H9 (cell line): ENCODE measurements around the gene CD47. TPM values are rescaled to one million over a fixed set of nuclear protein-coding genes. Genes with fewer than 3 reads are reported as not detected.

Experiments
- DNase-seq: peaks from one replicate; pipeline ENCODE4 v3.0.0-alpha.2; 2017
- H2AFZ ChIP-seq: one replicate; pipeline ENCODE4 v1.6.1; 2013; ENCODE audit warnings: mild to moderate bottlenecking, low read length, control low read depth, moderate library complexity
- H2AK5ac ChIP-seq: 2 replicates; pipeline ENCODE4 v1.6.1; 2013; ENCODE audit warnings: low read length, control low read depth, mixed read lengths; ENCODE audit not compliant: insufficient read length
- H2BK120ac ChIP-seq: one replicate; pipeline ENCODE4 v1.6.1; 2013; ENCODE audit warnings: low read depth, mild to moderate bottlenecking, low read length, control low read depth, inconsistent platforms; ENCODE audit not compliant: poor library complexity, severe bottlenecking
- H2BK12ac ChIP-seq: 2 replicates; pipeline ENCODE4 v1.6.1; 2013; ENCODE audit warnings: low read length, control low read depth, mixed read lengths, low read depth; ENCODE audit not compliant: insufficient read length
- H2BK15ac ChIP-seq: 2 replicates; pipeline ENCODE4 v1.6.1; 2013; ENCODE audit warnings: low read depth, low read length, control low read depth
- H2BK20ac ChIP-seq: one replicate; pipeline ENCODE4 v1.6.1; 2013; ENCODE audit warnings: low read depth, mild to moderate bottlenecking, low read length, control low read depth, inconsistent platforms; ENCODE audit not compliant: poor library complexity, severe bottlenecking
- H2BK5ac ChIP-seq: 2 replicates; pipeline ENCODE4 v1.6.1; 2013; ENCODE audit warnings: low read length, control low read depth, mixed read lengths; ENCODE audit not compliant: insufficient read length
- H3K14ac ChIP-seq: 2 replicates; pipeline ENCODE4 v1.6.1; 2013; ENCODE audit warnings: low read length, control low read depth; ENCODE audit not compliant: insufficient read depth
- H3K18ac ChIP-seq: 2 replicates; pipeline ENCODE4 v1.6.1; 2013; ENCODE audit warnings: low read depth, mild to moderate bottlenecking, mixed read lengths, low read length, control low read depth; ENCODE audit not compliant: insufficient read length
- H3K23ac ChIP-seq: 2 replicates; pipeline ENCODE4 v1.6.1; 2013; ENCODE audit warnings: low read length, control low read depth, mixed read lengths, low read depth; ENCODE audit not compliant: insufficient read length
- H3K23me2 ChIP-seq: 2 replicates; pipeline ENCODE4 v1.6.1; 2013; ENCODE audit warnings: low read depth, mild to moderate bottlenecking, mixed read lengths, low read length, control low read depth; ENCODE audit not compliant: insufficient read length, poor library complexity, severe bottlenecking
- H3K27ac ChIP-seq: 2 replicates; pipeline ENCODE4 v1.5.1; 2013; ENCODE audit warnings: low read length, control low read depth, mixed read lengths, low read depth; ENCODE audit not compliant: insufficient read length
- H3K27me3 ChIP-seq: 2 replicates; pipeline ENCODE4 v1.6.1; 2013; ENCODE audit warnings: low read length, control low read depth, inconsistent platforms; ENCODE audit not compliant: insufficient read depth
- H3K4ac ChIP-seq: 2 replicates; pipeline ENCODE4 v1.6.1; 2013; ENCODE audit warnings: low read depth, mild to moderate bottlenecking, control low read depth, inconsistent platforms, low read length, moderate library complexity
- H3K4me1 ChIP-seq: 2 replicates; pipeline ENCODE4 v1.6.1; 2013; ENCODE audit warnings: low read length, control low read depth, inconsistent platforms; ENCODE audit not compliant: insufficient read depth
- H3K4me2 ChIP-seq: 2 replicates; pipeline ENCODE4 v1.6.1; 2013; ENCODE audit warnings: low read length, control low read depth, mixed read lengths; ENCODE audit not compliant: insufficient read length, insufficient read depth
- H3K56ac ChIP-seq: 2 replicates; pipeline ENCODE4 v1.6.1; 2013; ENCODE audit warnings: low read depth, mild to moderate bottlenecking, mixed read lengths, low read length, control low read depth; ENCODE audit not compliant: insufficient read length
- H3K79me1 ChIP-seq: 2 replicates; pipeline ENCODE4 v1.6.1; 2013; ENCODE audit warnings: low read depth, mild to moderate bottlenecking, moderate library complexity, low read length, control low read depth, inconsistent platforms; ENCODE audit not compliant: insufficient read depth, poor library complexity, severe bottlenecking
- H3K79me2 ChIP-seq: 2 replicates; pipeline ENCODE4 v1.6.1; 2013; ENCODE audit warnings: low read length, control low read depth, inconsistent platforms; ENCODE audit not compliant: insufficient read depth
- H3K9ac ChIP-seq: 2 replicates; pipeline ENCODE4 v1.6.1; 2013; ENCODE audit warnings: low read length, control low read depth, mixed read lengths; ENCODE audit not compliant: insufficient read length; ENCODE audit errors: extremely low read depth
- H3K9me3 ChIP-seq: one replicate; pipeline ENCODE4 v1.6.1; 2013; ENCODE audit warnings: low read depth, low read length, inconsistent platforms; ENCODE audit not compliant: control insufficient read depth
- H3T11ph ChIP-seq: one replicate; pipeline ENCODE4 v1.6.1; 2013; ENCODE audit warnings: mild to moderate bottlenecking, low read length, control low read depth, inconsistent platforms
- H4K20me1 ChIP-seq: one replicate; pipeline ENCODE4 v1.6.1; 2013; ENCODE audit not compliant: control insufficient read depth, insufficient read length, insufficient read depth
- H4K5ac ChIP-seq: 2 replicates; pipeline ENCODE4 v1.6.1; 2013; ENCODE audit warnings: low read depth, mild to moderate bottlenecking, mixed read lengths, low read length, control low read depth; ENCODE audit not compliant: insufficient read length
- H4K8ac ChIP-seq: replicated peaks from 2 replicates; pipeline ENCODE4 v1.6.1; 2013; ENCODE audit warnings: low read length, control low read depth, mixed read lengths, low read depth; ENCODE audit not compliant: insufficient read length
- H4K91ac ChIP-seq: 2 replicates; pipeline ENCODE4 v1.6.1; 2013; ENCODE audit warnings: low read depth, mild to moderate bottlenecking, moderate library complexity, mixed read lengths, low read length, control low read depth; ENCODE audit not compliant: insufficient read length
- H3K27ac Mint-ChIP-seq, 3 experiments: 2 replicates in 2 of 3; 3 replicates in 1 of 3; pipeline ENCODE4 v1.8.0; 2020 to 2021; ENCODE audit warnings: mixed read lengths in 3 of 3, mild to moderate bottlenecking in 1 of 3, moderate library complexity in 1 of 3
- H3K27me3 Mint-ChIP-seq: 2 replicates; pipeline ENCODE4 v1.8.0; 2021; ENCODE audit warnings: low read depth, mild to moderate bottlenecking, moderate library complexity, mixed read lengths
- H3K36me3 Mint-ChIP-seq, 3 experiments: 2 replicates in 2 of 3; 3 replicates in 1 of 3; pipeline ENCODE4 v1.8.0; 2020 to 2021; ENCODE audit warnings: low read depth in 3 of 3, mixed read lengths in 3 of 3; ENCODE audit not compliant: insufficient read depth in 1 of 3
- H3K4me1 Mint-ChIP-seq, 2 experiments: 2 replicates each; pipeline ENCODE4 v1.8.0; 2020; ENCODE audit warnings: mixed read lengths in 2 of 2
- H3K4me3 Mint-ChIP-seq, 2 experiments: 2 replicates in 1 of 2; 3 replicates in 1 of 2; pipeline ENCODE4 v1.8.0; 2020 to 2021; ENCODE audit warnings: mild to moderate bottlenecking in 2 of 2, mixed read lengths in 2 of 2, moderate library complexity in 1 of 2
- H3K9me3 Mint-ChIP-seq, 2 experiments: 2 replicates in 1 of 2; 3 replicates in 1 of 2; pipeline ENCODE4 v1.8.0; 2020; ENCODE audit warnings: mild to moderate bottlenecking in 2 of 2, mixed read lengths in 2 of 2, moderate library complexity in 1 of 2
- WGBS: extraction: QIAGEN DNeasy Blood & Tissue Kit; methylation state at CpG from one replicate; pipeline ENCODE4 v1.1.7; 2013; ENCODE audit warnings: missing lambda C conversion rate, low lambda C conversion rate, mixed read lengths; ENCODE audit not compliant: insufficient read length; ENCODE audit errors: extremely low coverage; 5-methylcytosine and 5-hydroxymethylcytosine counted together
- total RNA-seq: library from RNA; stranded (reverse); gene quantifications from 2 replicates; pipeline ENCODE4 v1.2.1, GENCODE V29; 2021
- TF ChIP-seq, protein P1 (sequence below): fragments of 200-600 bp; sonication (generic); conservative IDR thresholded peaks from 3 replicates; pipeline ENCODE4 v1.8.0; 2021; ENCODE audit warnings: antibody characterized with exemption, mild to moderate bottlenecking

CD47 gene
- total RNA-seq, 1 experiment from 2014 or later = 15.4 TPM

GRCh38 chr3:108114423-108115065 lies 23.7 kb upstream of the CD47 start:
- no peak overlapping the region for H3K4me2 ChIP-seq
- H3K23me2 ChIP-seq = no peaks in the 10 kb centered on the region
- no peak overlapping the region for H3K27ac ChIP-seq
- H3K4me1 ChIP-seq = no peaks in the 10 kb centered on the region
- H2BK15ac ChIP-seq = no peak overlapping the region
- no peak overlapping the region for H3K56ac ChIP-seq
- H3K9me3 ChIP-seq = no peaks in the 10 kb centered on the region
- H3K23ac ChIP-seq = no peak overlapping the region
- no peak overlapping the region for H4K8ac ChIP-seq
- H2BK20ac ChIP-seq = no peak overlapping the region
- WGBS = no CpG with 5 or more reads among the region's 16 CpGs
- H3K4ac ChIP-seq = no peak overlapping the region
- no peak overlapping the region for H3K14ac ChIP-seq
- Mint-ChIP-seq H3K27me3 (no peaks in the 10 kb centered on the region; the same call in 1 of the 2 replicates), H3K27ac (no peak overlapping the region), H3K9me3 (no peaks in the 10 kb centered on the region), H3K4me1 (no peaks in the 10 kb centered on the region), H3K36me3 (no peaks in the 10 kb centered on the region), H3K4me3 (no peak overlapping the region)
- no peak overlapping the region for H2AK5ac ChIP-seq
- H3K18ac ChIP-seq = no peak overlapping the region
- H2BK5ac ChIP-seq = no peak overlapping the region
- H4K5ac ChIP-seq = no peak overlapping the region
- H4K20me1 ChIP-seq = no peaks in the 10 kb centered on the region
- no peak overlapping the region for H3T11ph ChIP-seq
- H2BK12ac ChIP-seq = no peak overlapping the region
- no peaks in the 10 kb centered on the region for H3K27me3 ChIP-seq
- DNase-seq = no peak
- no peak overlapping the region for H2BK120ac ChIP-seq
- TF ChIP-seq, protein P1, sequence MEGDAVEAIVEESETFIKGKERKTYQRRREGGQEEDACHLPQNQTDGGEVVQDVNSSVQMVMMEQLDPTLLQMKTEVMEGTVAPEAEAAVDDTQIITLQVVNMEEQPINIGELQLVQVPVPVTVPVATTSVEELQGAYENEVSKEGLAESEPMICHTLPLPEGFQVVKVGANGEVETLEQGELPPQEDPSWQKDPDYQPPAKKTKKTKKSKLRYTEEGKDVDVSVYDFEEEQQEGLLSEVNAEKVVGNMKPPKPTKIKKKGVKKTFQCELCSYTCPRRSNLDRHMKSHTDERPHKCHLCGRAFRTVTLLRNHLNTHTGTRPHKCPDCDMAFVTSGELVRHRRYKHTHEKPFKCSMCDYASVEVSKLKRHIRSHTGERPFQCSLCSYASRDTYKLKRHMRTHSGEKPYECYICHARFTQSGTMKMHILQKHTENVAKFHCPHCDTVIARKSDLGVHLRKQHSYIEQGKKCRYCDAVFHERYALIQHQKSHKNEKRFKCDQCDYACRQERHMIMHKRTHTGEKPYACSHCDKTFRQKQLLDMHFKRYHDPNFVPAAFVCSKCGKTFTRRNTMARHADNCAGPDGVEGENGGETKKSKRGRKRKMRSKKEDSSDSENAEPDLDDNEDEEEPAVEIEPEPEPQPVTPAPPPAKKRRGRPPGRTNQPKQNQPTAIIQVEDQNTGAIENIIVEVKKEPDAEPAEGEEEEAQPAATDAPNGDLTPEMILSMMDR = no peak
- H3K9ac ChIP-seq = no peak overlapping the region
- H2AFZ ChIP-seq = no peak overlapping the region
- no peaks in the 10 kb centered on the region for H3K79me1 ChIP-seq
- no peak overlapping the region for H4K91ac ChIP-seq
- no peaks in the 10 kb centered on the region for H3K79me2 ChIP-seq
